RPMI8226 (cell line): ENCODE measurements around the gene KLF6.

ENCODE experiments used
- DNase-seq: peaks from one replicate; pipeline ENCODE4 v3.0.0-alpha.2; 2015

The KLF6 gene

DNA sequence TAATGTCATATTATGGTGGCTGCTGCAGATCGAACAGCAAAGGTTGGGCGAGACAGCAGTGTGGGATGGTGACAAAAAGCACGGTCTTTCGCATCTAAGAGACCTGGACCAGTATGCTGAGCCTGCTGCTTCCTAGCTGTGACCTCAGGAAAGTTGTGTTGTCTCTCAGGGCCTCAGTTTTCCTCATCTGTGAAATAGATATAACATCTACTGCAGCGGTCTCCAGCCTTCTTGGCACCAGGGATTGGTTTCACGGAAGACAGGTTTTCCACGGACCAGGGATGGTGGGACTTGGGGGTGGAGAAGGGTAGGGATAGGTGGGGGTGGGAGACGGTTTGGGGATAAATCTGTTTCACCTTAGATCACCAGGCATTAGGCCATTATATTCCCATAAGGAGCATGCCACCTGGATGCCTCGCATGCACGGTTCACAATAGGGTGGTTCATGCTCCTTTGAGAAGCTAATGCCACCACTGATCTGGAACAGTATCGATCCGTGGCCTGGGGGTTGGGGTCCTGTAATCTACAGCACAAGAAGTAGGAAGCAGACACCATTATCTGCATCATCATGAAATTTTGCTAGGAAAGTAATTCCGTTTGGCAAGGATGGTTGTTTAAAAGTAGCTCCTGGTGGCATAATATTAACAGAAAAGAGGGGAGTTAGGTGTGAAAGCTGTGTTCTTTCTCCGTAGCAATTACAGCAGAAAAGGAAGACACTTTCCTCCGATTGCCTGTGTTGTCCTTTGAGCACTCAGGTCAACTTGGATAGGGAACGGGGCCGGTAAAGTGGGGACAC lies 10.8 kb downstream of the KLF6 start:
- DNase-seq: no peak

DNA sequence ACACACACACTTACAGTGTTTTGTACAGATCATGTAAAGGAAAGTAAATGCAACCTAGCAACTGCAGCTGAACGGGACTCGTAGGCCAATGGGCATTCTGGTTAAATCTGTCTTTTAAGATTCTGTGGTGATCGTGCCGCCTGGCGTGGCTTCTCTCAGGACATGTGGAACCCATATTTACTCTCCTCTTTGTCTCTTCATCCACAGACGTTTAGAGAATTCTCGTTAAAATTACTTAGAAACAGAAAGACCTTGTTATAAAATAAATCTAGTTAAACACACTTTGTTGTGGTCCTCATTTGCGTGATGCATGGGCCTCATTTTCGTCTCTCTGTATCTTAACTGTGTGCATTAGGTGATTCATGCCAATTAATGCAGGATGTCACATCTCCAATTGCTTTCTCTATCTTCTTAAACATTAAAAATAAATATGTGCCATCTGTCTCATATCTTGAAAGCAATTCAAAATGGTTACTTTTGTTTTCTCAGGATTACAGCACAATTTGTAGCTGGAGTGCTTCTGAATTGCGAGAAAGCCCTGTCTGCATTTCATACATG lies 11.5 kb downstream of the KLF6 start:
- DNase-seq: no peak

DNA sequence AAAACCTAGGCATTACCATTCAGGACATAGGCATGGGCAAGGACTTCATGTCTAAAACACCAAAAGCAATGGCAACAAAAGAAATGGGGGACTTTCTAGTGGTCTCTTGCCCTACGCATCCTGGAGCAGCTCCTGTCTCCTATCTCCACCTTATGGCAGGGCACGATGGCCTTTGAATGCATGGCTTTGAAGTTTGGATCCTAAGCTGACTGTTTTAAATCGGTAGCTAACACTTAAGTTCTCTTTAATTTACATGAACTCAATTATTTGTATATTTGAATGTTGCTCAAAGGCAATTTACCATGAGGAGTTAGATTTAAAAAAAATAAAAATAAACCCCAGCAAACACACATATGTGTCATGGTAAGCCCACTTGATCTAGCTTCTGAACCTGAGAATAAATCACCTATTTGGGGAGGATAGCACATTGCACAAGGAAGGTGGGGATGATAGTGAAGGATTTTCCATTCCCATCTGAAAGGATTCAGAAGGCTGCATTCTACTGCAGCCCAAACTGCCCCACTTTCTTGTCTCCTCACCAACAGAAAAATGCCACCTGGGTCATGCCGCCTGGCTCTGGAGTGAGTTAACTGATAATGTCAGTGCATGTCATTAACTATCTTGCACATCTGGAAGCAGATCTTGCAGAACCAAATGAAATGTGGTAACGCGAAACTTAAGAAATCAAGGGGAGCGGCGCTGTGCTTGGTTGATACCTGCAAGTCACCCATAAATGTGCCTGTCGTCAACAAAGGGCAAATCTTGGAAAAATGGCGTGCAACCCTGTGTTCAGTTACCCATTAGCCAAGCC lies 12.4 kb downstream of the KLF6 start:
- DNase-seq: no peak

DNA sequence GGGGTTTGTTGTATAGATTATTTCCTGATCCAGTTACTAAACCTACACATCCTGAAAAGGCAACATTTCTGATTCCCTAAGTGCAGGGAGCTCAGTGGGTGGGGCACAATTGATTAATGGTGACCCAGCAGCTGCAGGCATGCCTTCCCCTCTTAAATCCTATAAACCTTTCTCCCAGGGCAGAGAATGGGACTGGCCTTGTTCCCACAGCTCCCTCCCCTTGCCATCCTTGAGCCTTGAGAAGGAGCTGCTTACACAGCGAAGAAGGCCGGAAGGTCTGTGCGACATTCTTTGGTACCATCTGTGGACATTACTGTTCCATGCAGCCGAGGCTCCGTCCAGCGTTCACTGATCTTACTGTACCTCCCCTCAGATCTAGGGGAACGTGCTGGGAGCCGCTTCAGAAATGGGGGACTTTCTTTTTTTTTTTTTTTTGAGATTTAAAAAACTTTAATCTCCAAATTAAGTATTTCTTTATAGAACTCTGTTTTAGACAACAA lies 14.3 kb downstream of the KLF6 start:
- DNase-seq: no peak

DNA sequence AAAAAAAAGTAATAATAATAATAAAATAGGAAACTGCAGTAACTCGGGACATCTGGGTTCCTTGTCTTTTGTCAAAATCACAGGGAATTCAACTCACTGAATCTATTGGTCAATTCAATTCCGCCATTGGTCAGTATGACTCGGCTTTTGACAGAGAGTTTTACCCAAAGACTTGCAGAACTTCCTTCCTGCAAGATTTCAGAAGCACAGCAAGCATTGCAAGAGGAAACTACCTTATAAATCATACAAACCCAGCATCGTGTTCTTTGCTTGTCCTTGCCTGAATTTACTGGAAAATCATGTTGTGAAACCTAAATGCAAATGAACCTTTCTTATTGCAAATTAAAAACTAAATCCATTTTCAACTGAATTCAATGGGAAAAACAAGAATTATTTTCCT lies 15.5 kb downstream of the KLF6 start:
- DNase-seq: no peak

DNA sequence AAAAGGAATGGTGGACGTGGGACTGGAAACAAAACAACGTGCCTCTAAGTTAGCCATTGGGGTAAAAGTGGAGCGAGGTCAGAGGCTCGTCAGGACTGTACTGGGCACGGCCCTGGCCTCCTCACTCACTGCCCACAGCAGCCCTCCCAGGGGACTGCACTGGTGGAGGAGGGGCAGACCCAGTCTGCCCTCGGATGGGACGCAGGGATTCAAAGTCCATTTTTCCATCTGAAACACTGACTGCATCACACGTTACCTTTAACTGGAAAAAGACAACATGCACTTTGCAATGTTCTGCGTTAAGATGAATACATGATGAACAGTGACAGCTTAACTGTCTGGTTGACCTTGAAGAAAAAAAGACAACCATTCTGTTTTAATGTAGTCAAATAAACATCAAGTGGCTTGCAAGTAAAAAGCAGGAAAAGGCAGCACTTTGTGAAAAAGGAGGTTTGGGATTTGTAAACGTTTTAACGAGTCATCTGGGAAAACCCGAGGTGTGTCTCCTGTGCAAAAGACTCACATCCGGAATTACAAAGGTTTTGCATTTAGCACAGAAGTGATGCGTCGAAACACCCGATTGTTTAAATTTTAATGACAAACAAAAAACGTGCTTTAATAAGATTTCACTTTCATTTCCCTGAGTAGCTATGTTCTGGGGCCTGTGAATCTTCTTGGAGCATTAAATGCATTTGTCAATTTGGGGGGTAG lies 18.8 kb downstream of the KLF6 start:
- no peak for DNase-seq

DNA sequence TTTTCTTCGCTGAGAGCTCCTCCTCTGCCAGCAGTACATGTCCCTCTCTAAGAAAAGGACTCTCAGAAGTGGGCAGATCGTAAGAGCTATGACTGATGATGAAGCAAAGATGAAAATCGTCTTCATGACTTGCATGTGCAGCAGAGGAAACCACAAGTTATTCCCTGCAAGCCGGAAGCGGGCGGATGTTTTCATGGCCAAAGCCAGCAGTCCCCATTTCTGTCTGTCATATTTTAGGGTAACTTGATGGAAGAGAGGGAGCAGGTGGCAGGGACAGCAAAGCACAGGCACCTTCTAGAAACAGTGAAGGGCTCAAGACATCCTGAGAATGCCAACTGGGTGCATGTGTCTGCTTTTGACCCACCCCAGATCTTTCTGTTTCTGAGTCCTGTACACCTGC lies 19.9 kb downstream of the KLF6 start:
- peak; percentile 40 for DNase-seq

DNA sequence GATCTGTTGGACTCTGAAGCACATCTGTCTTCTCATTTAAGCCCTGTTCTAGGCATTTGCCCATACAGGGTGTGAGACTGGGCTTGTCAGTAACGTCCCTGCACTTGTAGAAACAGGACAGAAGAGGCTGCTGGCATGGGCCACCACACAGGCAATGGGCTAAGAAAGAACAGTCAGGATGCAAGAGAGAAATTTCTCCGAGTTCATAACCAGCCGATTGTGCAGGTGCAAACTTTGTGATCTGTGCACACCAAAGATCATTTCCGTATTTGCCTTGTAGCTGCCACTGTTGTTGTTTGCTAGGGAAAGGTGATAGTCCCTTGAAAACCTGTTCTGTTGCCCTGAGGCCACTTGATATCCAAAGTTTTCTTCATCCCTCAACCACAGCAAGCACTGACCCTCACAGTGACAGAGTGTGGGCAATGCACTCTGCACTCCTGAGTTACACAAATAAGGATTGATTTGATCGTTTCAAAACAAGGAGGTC lies 20.3 kb downstream of the KLF6 start:
- no peak for DNase-seq

DNA sequence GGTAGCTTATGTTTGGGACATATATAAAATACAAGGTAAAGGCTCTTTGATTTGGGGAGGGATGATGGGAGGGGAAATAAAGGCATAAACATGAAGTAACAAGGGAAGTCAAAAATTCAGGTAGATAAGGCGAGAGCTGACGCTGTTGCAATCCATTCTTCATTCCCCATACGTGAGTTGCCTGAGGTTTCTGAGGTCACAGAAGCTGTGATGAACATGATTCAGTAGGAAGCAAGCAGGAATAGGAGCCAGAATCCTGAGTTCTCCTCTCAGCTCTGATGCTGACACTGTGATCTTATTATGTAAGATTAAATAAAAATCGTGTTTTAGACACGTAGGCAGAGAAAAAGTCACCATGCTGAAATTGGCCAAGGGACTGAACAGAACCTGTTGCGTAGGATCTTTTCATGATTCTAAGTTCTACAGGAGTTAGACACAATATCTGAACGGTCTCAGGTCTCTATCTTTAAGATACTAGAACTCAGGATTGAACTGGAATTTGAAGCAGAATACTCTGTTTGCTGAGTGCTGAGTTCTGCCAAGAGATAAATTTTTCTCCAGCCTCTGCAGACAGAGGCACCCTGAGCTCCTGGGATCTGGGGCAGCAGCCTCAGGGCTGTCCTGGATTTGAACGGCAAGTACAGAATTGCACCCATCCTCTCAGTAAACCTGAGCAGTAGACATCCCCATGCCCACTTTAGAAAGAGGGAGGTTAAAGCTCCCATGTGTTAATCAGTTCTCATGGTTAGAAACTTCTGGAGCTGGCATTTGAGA lies 21.0 kb downstream of the KLF6 start:
- DNase-seq: no peak

DNA sequence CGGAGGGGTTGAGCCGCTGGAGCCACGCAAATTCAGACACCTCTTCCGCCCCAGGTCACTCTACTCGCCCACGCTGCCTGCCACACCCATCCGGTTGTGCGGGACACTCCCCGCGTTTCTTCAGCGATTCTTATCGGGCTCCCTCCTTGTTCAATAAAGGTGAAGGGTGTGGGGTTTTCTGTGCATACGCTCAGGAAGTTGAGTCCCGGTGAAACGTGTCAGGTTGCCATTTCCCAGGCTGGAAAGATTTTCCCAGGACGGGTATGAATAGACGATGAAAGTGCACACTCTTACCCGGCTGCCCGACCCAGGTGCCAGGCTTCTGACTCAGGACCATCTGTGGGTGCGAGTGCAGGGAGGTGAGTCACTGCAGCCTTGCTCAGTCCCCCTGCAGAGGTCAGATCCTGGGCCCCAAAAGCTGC lies 22.0 kb downstream of the KLF6 start:
- DNase-seq: no peak

DNA sequence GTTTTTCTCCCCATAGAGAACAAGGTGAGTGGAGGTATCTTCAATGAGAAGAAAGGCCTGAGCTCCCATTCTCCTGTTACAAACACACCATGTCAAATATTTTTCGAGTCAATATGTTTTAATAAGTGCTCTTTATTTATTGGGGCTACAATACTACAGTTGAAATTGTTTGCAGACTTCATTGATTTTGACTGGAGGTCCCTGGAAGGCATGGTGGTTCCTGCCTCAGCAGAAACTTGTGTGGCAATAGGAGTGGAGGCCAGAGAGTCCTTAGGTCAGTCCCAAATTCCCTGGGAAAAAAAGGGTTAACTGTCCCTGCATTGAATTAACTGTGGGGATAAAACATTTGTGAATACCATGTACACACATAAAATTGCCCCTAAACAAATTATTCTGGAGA lies 22.7 kb downstream of the KLF6 start:
- DNase-seq: no peak

DNA sequence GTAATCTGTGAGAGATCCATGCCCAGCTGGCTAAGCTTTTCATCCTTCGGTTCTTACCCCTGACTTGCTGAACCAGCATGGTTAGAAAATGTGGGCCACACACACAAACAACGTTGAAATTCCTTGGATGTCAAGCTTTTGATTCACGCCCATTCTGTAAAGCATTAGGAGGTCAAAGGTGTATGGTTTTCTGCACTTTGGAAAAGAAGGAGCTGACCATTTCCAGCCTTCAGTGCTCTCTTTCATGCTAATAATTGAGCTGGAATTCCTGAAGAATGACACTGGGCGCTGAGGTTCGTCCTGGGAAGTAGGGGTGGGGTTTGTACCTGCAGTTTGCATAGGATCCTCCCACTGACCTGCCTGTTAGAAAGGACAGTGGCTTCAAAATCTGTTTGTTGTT lies 23.1 kb downstream of the KLF6 start:
- no peak for DNase-seq

DNA sequence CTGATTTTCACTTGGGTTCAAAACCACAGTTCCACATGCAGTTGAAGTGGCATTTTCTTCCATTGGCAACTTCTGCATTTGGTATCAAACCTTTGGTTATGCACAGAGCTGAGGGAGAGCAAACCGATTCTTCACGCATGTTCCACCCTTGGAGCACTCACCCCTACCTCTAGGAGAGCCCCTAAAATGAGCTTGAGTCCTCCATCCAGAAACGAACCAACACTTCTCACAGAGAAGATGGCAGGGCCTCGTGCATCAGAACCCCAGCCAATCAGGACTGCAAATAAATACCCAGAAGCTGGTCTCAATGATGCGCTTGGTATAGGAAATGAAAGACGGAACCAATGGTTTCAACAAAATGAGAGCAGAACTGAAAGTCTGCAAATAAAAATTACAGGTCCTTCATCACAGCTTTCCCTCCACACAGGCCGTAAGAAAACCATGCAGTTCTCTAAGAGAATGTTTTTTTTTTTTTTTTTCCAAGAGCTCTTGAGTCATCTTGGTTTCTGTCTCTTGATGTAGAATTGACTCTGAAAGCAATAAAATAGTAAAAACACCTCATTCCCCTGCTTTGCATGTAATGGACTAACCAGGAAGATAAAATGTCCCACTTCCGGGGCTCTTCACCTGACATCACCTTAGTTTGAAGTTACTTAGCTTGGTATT lies 23.9 kb downstream of the KLF6 start:
- no peak for DNase-seq

DNA sequence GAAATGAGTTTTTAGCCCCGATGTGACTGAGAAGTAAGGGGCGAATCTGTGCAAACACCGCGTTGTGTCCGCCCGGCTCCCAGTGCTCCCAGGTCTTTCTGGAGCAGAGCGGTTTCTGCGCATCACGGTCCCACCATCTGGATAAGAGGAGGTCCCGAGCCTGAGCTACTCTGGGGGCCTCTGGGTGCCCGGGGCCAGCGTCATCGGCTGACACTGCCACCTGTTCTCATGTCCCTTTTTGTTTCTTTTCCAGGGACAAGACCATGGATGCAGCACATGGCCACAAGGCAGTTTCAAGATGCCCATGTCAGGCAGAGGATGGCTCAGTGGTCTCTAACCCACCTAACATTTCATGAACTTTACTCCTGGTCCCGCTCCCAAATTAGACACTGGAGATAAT lies 24.9 kb downstream of the KLF6 start:
- no peak for DNase-seq

DNA sequence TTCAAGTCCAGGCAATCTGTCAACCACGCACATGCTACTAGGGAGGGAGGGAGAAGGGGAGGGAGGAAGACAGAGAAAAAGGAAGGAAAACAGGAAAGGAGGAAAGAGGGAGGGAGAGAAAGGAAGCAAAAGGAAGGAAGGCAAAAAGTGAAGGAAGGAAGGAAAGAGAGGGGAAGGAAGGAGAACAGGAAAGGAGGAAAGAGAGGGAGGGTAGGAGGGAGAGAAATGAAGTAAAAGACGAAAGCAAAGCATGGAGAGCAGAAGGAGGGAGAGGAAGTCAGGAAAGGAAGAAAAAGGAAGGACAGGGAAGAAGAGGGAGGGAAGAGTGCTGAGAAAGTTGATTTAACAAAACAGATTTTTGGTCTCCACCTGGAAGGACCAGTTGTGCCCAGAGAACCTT lies 25.6 kb downstream of the KLF6 start:
- DNase-seq: no peak

DNA sequence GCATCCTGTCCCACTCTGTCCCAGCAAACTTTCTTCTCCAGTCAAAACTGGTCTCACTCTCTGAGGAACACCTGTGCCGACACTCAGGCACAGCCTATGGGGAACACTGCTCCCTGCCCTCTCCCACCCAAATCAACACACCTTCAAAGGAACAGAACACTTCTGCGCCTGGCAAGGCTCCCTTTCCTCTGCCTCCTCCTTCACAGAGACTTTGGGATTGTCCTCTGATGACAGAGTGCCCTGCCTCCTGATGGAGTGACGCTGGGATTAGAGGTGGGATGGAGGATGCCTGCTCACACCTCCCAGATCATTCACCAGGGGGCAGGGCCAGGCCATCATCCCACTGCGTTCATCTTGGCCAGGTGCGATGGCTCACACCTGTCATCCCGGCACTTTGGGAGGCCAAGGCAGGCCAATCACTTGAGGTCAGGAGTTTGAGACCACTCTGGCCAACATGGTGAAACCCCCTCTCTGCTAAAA lies 26.5 kb downstream of the KLF6 start:
- no peak for DNase-seq

DNA sequence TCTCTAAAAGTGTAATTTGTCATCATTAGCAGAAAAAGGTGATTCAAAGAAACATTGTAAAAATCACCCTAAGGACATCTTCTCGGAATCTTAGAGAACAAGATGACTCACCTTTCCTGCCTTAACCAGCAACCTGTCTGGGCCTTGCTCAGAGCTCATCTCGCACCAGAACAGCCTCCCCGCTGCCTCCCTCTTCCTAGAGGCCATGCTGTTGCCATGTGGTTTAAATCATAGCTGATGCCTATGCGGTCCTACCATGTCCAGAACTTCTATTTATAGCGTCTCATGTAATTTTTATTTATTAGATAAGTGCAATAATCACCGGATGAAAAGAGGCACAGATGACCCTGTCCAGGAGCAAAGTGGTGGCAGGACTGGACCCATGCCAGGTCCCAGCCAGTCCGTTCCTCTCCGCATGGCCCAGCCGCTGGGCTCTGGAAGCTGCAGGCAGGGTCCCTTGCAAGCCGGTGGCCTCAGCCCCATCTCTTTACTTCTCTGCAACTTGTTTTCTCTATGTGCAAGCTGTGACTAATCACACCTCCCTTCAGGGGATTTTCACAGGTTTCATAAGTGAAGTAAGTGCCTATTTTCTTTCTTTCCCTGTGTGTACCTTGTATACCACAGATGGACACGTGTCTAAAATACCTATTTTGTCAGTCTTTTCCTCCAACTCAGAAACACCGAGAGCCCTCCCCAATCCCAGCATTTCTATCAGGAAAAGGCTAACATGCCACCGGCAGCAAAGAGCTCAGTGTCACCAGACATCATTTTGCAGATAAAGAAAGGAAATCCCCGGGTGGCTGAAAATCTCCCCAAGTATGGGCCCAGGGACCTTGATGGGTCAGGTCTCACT lies 27.1 kb downstream of the KLF6 start:
- peak; percentile 47 for DNase-seq

DNA sequence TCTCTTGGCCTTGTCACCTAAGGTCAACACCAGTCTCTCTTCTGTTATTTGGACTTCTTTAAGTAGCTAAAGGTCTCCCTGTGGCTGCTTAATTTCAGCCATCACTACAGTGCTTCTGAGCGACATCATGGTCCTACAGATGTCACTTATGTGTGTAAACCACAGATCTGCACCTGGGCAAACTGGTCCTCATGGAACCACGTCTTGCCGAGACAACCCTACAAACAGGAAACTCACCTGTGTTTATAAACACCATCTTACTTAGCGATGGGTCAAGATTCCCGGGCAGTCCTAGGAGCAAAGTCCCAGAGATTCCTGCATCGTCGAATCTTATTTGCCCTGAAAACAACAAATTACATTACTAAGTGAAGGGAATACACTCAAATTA lies 27.8 kb downstream of the KLF6 start:
- peak; percentile 44 for DNase-seq

DNA sequence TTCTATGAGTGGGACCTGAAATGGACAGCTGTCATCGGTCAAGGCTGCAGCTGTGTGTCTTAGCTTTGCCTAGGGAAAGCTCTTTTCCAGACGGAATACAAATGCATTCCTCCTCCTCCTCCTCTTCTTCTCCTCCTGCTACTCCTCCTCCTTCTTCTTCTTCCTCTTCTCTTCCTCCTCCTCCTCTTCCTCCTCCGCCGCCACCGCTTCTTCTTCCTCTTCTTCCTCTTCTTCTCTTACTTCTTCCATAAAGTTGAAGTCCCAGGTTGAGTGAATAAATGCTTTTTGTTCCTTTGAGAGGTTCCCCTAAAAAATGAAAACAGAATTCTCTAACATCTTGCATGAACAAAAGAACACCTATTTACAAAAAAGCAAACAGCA lies 28.7 kb downstream of the KLF6 start:
- no peak for DNase-seq
